DND-41 (cell line): ENCODE measurements around the gene RARS2.

Experiments used
- ATAC-seq: fragments of 200-7000 bp; cut with Tn5 transposase; 3 replicates; pipeline ENCODE4 v1.9.1; 2021; ENCODE audit warnings: low read depth; ENCODE audit not compliant: insufficient read depth
- DNase-seq: peaks from one replicate; pipeline ENCODE4 v3.0.0-alpha.2; 2020
- H2AFZ ChIP-seq: 2 replicates; pipeline ENCODE4 v1.6.0; 2012; ENCODE audit warnings: low read depth, low read length
- H3K27ac ChIP-seq: 2 replicates; pipeline ENCODE4 v1.5.1; 2012; ENCODE audit warnings: low read length, inconsistent platforms
- H3K27me3 ChIP-seq: fragments of 200-600 bp; sonication (generic); 2 replicates; pipeline ENCODE4 v1.6.0; 2012; ENCODE audit warnings: low read length, mild to moderate bottlenecking, inconsistent platforms; ENCODE audit not compliant: insufficient read depth, poor library complexity
- H3K36me3 ChIP-seq: 2 replicates; pipeline ENCODE4 v1.5.1; 2012; ENCODE audit warnings: low read length, inconsistent platforms; ENCODE audit not compliant: insufficient read depth
- H3K4me1 ChIP-seq: 2 replicates; pipeline ENCODE4 v1.5.1; 2012; ENCODE audit warnings: mild to moderate bottlenecking, low read length; ENCODE audit not compliant: insufficient read depth
- H3K4me2 ChIP-seq: 2 replicates; pipeline ENCODE4 v1.6.0; 2012; ENCODE audit warnings: mild to moderate bottlenecking, moderate library complexity, low read length, inconsistent platforms; ENCODE audit not compliant: insufficient read depth
- H3K4me3 ChIP-seq, 2 experiments: fragments of 200-600 bp in 1 of 2; shearing (Covaris generic) in 1 of 2; 2 replicates each; pipeline ENCODE4 v1.5.1; 2012 to 2016; ENCODE audit warnings: inconsistent platforms in 2 of 2, low read length in 2 of 2, mild to moderate bottlenecking in 2 of 2, low read depth in 1 of 2, moderate library complexity in 1 of 2
- H3K79me2 ChIP-seq: 2 replicates; pipeline ENCODE4 v1.6.0; 2012; ENCODE audit warnings: low read length, inconsistent platforms; ENCODE audit not compliant: insufficient read depth
- H3K9ac ChIP-seq: 2 replicates; pipeline ENCODE4 v1.6.0; 2012; ENCODE audit warnings: low read depth, mild to moderate bottlenecking, inconsistent platforms, low read length, moderate library complexity
- H3K9me3 ChIP-seq: 2 replicates; pipeline ENCODE4 v1.5.1; 2012; ENCODE audit warnings: low read length, moderate library complexity, mild to moderate bottlenecking, inconsistent platforms; ENCODE audit not compliant: insufficient read depth, severe bottlenecking
- H4K20me1 ChIP-seq: 2 replicates; pipeline ENCODE4 v1.6.0; 2012; ENCODE audit warnings: low read length; ENCODE audit not compliant: insufficient read depth
- EZH2 ChIP-seq: IDR thresholded peaks from 3 replicates; pipeline ENCODE4 v1.6.1; 2012; ENCODE audit warnings: borderline replicate concordance, low read depth, mild to moderate bottlenecking, moderate library complexity, low read length, inconsistent platforms; ENCODE audit not compliant: severe bottlenecking
- TF ChIP-seq, protein P1 (sequence below): IDR thresholded peaks from 2 replicates; pipeline ENCODE4 v1.5.1; 2012; ENCODE audit warnings: borderline replicate concordance, low read length, moderate library complexity, mild to moderate bottlenecking; ENCODE audit not compliant: poor library complexity, severe bottlenecking; ENCODE audit errors: extremely low read depth

RARS2 gene

DNA sequence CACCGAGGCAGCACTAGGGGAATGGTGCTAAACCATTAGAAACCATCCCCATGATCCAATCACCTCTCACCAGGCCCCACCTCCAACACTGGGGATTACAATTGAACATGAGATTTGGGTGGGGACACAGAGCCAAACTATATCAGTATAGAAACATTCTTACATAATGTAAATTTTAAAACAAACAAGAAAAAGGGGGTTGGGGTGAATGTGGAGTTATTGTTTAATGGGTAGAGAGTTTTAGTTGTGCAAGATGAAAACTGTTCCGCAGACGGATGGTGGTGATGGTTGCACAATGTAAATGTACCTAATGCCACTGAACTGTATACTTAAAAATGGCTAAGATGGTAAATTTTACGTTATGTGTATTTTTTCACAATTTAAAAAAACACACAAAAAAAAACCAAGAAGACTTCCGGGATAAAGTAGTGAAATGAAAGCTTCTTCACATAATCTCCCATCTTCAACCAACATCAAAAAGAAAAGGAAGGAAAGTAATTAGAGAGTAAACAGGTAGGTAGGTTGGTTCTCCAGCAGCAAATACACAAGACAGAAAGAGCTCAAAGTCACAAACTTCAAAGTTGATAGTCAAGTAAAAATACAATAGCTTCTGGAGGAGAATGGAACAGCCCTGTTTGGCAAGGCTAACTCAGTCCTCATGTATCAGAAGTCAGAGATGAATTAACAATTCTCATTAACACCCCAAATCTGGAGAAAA is 16.3 kb downstream of the RARS2 start:
- no peak overlapping the region for H3K27ac ChIP-seq
- H4K20me1 ChIP-seq = peaks cover 28% of the 10 kb centered on the region; the same call in 1 of the 2 replicates
- TF ChIP-seq EZH2 = no peak
- TF ChIP-seq, protein P1, sequence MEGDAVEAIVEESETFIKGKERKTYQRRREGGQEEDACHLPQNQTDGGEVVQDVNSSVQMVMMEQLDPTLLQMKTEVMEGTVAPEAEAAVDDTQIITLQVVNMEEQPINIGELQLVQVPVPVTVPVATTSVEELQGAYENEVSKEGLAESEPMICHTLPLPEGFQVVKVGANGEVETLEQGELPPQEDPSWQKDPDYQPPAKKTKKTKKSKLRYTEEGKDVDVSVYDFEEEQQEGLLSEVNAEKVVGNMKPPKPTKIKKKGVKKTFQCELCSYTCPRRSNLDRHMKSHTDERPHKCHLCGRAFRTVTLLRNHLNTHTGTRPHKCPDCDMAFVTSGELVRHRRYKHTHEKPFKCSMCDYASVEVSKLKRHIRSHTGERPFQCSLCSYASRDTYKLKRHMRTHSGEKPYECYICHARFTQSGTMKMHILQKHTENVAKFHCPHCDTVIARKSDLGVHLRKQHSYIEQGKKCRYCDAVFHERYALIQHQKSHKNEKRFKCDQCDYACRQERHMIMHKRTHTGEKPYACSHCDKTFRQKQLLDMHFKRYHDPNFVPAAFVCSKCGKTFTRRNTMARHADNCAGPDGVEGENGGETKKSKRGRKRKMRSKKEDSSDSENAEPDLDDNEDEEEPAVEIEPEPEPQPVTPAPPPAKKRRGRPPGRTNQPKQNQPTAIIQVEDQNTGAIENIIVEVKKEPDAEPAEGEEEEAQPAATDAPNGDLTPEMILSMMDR = no peak
- no peaks in the 10 kb centered on the region for H3K27me3 ChIP-seq
- H3K9me3 ChIP-seq = no peaks in the 10 kb centered on the region
- peaks cover 83% of the 10 kb centered on the region for H3K79me2 ChIP-seq
- DNase-seq (no peak), ATAC-seq (no peak)
- no peak overlapping the region for H3K9ac ChIP-seq
- no peak overlapping the region for H3K4me2 ChIP-seq
- H3K4me3 ChIP-seq = no peak overlapping the region
- no peak overlapping the region for H2AFZ ChIP-seq
- peaks cover 18% of the 10 kb centered on the region for H3K4me1 ChIP-seq
- H3K36me3 ChIP-seq = peaks cover 10% of the 10 kb centered on the region; the same call in 1 of the 2 replicates

DNA sequence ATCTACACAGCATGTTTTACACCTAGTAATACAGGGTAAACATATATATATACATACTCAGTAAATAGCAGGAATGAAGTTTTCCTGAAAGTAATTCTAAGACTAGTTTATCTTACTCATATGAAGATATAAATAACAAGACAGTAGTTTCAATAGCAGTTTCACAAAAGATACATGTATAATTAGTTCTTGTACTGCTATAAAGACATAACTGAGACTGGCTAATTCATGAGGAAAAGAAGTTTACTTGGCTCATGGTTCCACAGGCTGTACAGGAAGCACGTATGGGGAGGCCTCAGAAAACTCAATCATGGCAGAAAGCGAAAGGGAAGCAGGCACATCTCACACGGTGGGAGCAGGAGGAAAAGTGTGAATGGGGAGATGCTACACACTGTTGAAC is 16.9 kb downstream of the RARS2 start:
- Histone ChIP-seq H3K4me2 (no peak overlapping the region), H3K36me3 (peaks cover 11% of the 10 kb centered on the region; the same call in 1 of the 2 replicates), H3K27ac (no peak overlapping the region), H3K4me1 (peaks cover 18% of the 10 kb centered on the region), H3K9me3 (no peaks in the 10 kb centered on the region), H3K4me3 (no peak overlapping the region), H3K9ac (no peak overlapping the region), H3K27me3 (no peaks in the 10 kb centered on the region), H3K79me2 (peaks cover 85% of the 10 kb centered on the region), H2AFZ (no peak overlapping the region), H4K20me1 (peaks cover 28% of the 10 kb centered on the region; the same call in 1 of the 2 replicates)
- DNase-seq (no peak), ATAC-seq (no peak)
- TF ChIP-seq, protein P1 = no peak
- TF ChIP-seq EZH2 = no peak

DNA sequence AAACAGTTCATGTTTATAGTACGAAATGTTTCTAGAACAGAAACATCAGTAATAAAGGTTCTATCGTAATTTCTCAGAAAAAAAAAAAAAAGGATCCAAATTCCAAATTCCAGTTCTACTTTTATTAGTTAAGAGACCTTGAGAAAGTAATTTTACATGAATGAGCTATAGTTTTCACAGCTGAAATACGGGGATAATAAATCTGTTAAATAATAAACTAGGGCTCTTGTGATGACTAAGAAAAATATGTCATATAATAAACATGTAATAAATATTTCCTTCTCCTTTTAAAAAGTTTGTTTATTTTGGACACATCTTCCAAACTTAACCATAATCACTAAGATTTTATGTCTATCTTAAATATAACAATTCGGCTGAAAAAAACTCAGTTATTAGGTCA is 17.8 kb downstream of the RARS2 start:
- peaks cover 28% of the 10 kb centered on the region; the same call in 1 of the 2 replicates for H4K20me1 ChIP-seq
- peaks cover 76% of the 10 kb centered on the region for H3K79me2 ChIP-seq
- H3K27ac ChIP-seq = no peak overlapping the region
- DNase-seq = no peak
- no peak overlapping the region for H3K4me2 ChIP-seq
- H3K4me3 ChIP-seq = no peak overlapping the region
- peaks cover 11% of the 10 kb centered on the region; the same call in 1 of the 2 replicates for H3K36me3 ChIP-seq
- peaks cover 18% of the 10 kb centered on the region for H3K4me1 ChIP-seq
- H3K27me3 ChIP-seq = no peaks in the 10 kb centered on the region
- H3K9me3 ChIP-seq = no peaks in the 10 kb centered on the region
- no peak for TF ChIP-seq EZH2
- TF ChIP-seq, protein P1 = no peak
- ATAC-seq = no peak
- H3K9ac ChIP-seq = no peak overlapping the region
- no peak overlapping the region for H2AFZ ChIP-seq
